ENCODE data around the gene COL6A3.

Gene COL6A3

GRCh38 chr2:237300739-237301138 lies 113.2 kb downstream of the COL6A3 start:
- in situ Hi-C loops (cut with MboI; ENCODE audit: low sequenced_read_pairs): no loop called here

- in situ Hi-C loops (cut with MboI; ENCODE audit: low sequenced_read_pairs): no loop called here
Observed at GRCh38 chr2:237299906-237300305, 114.1 kb downstream of the COL6A3 start.

GRCh38 chr2:237298151-237299118 lies 115.5 kb downstream of the COL6A3 start:
- in situ Hi-C loops (cut with MboI; ENCODE audit: low sequenced_read_pairs): no loop called here

- in situ Hi-C loops (cut with MboI; ENCODE audit: low sequenced_read_pairs): no loop called here
Observed at GRCh38 chr2:237297421-237298150, 116.4 kb downstream of the COL6A3 start.

GRCh38 chr2:237296756-237297155 lies 117.2 kb downstream of the COL6A3 start:
- in situ Hi-C loops (cut with MboI; ENCODE audit: low sequenced_read_pairs): no loop called here

- in situ Hi-C loops (cut with MboI; ENCODE audit: low sequenced_read_pairs): no loop called here
Observed at GRCh38 chr2:237295889-237296480, 118.0 kb downstream of the COL6A3 start.

GRCh38 chr2:237294460-237294859 lies 119.5 kb downstream of the COL6A3 start:
- in situ Hi-C loops (cut with MboI; ENCODE audit: low sequenced_read_pairs): no loop called here

- in situ Hi-C loops (cut with MboI; ENCODE audit: low sequenced_read_pairs): no loop called here
Observed at GRCh38 chr2:237293978-237294377, 120.0 kb downstream of the COL6A3 start.

- in situ Hi-C loops (cut with MboI; ENCODE audit: low sequenced_read_pairs): no loop called here
Observed at GRCh38 chr2:237291138-237291792, 122.7 kb downstream of the COL6A3 start.

GRCh38 chr2:237290261-237290660 lies 123.7 kb downstream of the COL6A3 start:
- in situ Hi-C loops (cut with MboI; ENCODE audit: low sequenced_read_pairs): no loop called here

- in situ Hi-C loops (cut with MboI; ENCODE audit: low sequenced_read_pairs): no loop called here
Observed at GRCh38 chr2:237289139-237289538, 124.8 kb downstream of the COL6A3 start.

- in situ Hi-C loops (cut with MboI; ENCODE audit: low sequenced_read_pairs): no loop called here
Observed at GRCh38 chr2:237287872-237288271, 126.1 kb downstream of the COL6A3 start.

- in situ Hi-C loops (cut with MboI; ENCODE audit: low sequenced_read_pairs): no loop called here
Observed at GRCh38 chr2:237283131-237283928, 130.6 kb downstream of the COL6A3 start.

- in situ Hi-C loops (cut with MboI; ENCODE audit: low sequenced_read_pairs): no loop called here
Observed at GRCh38 chr2:237282568-237283128, 131.3 kb downstream of the COL6A3 start.

GRCh38 chr2:237281836-237282306 lies 132.1 kb downstream of the COL6A3 start:
- in situ Hi-C loops (cut with MboI; ENCODE audit: low sequenced_read_pairs): no loop called here

GRCh38 chr2:237280939-237281338 lies 133.0 kb downstream of the COL6A3 start:
- in situ Hi-C loops (cut with MboI; ENCODE audit: low sequenced_read_pairs): no loop called here

- in situ Hi-C loops (cut with MboI; ENCODE audit: low sequenced_read_pairs): no loop called here
Observed at GRCh38 chr2:237280229-237280628, 133.7 kb downstream of the COL6A3 start.

GRCh38 chr2:237279012-237279768 lies 134.8 kb downstream of the COL6A3 start:
- in situ Hi-C loops (cut with MboI; ENCODE audit: low sequenced_read_pairs): no loop called here

- in situ Hi-C loops (cut with MboI; ENCODE audit: low sequenced_read_pairs): no loop called here
Observed at GRCh38 chr2:237278568-237278967, 135.4 kb downstream of the COL6A3 start.

Measured in hTERT RPE-1 (cell line).